ENCODE data around the gene SUV39H1.

DNA sequence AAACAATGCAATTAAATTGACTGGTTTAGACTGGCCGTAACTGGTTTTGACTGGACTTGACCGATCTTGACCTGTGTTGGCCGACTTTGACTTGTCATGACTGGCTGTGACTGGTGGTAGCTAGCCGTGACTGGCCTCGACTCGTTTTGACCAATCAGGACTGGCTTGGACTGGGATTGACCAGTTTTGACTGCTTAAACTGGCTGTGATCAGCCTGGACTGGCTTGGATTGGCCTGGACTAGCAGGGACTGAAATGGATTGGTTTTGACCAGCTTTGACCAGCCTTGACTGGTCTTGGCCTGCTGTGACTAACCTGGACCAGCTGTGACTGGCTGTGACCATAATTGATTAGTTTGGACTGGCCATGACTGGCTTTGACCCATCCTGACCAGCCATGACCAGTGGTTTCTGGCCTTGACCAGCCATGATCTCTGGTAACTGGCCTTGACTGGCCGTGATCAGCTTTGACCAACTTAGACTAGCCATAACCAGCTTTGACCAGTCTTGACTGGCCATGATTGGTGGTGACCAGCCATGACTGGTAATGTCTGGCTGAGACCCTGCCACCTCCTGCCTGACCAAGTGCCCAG lies 13.1 kb downstream of the SUV39H1 start:
- no peak for TF ChIP-seq USF1 (IDR thresholded peaks at IDR 0.05; ENCODE audit: borderline replicate concordance, low read depth)
- no peak for TF ChIP-seq POLR2AphosphoS5 (IDR thresholded peaks at IDR 0.05; ENCODE audit: low read depth, low read length)
- TF ChIP-seq, protein P1, sequence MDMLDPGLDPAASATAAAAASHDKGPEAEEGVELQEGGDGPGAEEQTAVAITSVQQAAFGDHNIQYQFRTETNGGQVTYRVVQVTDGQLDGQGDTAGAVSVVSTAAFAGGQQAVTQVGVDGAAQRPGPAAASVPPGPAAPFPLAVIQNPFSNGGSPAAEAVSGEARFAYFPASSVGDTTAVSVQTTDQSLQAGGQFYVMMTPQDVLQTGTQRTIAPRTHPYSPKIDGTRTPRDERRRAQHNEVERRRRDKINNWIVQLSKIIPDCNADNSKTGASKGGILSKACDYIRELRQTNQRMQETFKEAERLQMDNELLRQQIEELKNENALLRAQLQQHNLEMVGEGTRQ (IDR thresholded peaks at IDR 0.05; ENCODE audit: borderline replicate concordance, low read depth, low read length): no peak
- TF ChIP-seq MEF2A (IDR thresholded peaks at IDR 0.05; ENCODE audit: borderline replicate concordance, low read depth): no peak
- no peak for TF ChIP-seq EZH2phosphoT487 (IDR thresholded peaks at IDR 0.05; ENCODE audit: borderline replicate concordance, low read depth)
- no peak for TF ChIP-seq NRF1 (IDR thresholded peaks at IDR 0.05; ENCODE audit: low read depth, low read length)
- no peak for TF ChIP-seq CTCF (IDR thresholded peaks at IDR 0.05)
- no peak for TF ChIP-seq FOSL2 (IDR thresholded peaks at IDR 0.05; ENCODE audit: borderline replicate concordance, low read depth)
- no peak for TF ChIP-seq CHD2 (IDR thresholded peaks at IDR 0.05; ENCODE audit: low read length, partially characterized antibody)
- TF ChIP-seq, protein P2, sequence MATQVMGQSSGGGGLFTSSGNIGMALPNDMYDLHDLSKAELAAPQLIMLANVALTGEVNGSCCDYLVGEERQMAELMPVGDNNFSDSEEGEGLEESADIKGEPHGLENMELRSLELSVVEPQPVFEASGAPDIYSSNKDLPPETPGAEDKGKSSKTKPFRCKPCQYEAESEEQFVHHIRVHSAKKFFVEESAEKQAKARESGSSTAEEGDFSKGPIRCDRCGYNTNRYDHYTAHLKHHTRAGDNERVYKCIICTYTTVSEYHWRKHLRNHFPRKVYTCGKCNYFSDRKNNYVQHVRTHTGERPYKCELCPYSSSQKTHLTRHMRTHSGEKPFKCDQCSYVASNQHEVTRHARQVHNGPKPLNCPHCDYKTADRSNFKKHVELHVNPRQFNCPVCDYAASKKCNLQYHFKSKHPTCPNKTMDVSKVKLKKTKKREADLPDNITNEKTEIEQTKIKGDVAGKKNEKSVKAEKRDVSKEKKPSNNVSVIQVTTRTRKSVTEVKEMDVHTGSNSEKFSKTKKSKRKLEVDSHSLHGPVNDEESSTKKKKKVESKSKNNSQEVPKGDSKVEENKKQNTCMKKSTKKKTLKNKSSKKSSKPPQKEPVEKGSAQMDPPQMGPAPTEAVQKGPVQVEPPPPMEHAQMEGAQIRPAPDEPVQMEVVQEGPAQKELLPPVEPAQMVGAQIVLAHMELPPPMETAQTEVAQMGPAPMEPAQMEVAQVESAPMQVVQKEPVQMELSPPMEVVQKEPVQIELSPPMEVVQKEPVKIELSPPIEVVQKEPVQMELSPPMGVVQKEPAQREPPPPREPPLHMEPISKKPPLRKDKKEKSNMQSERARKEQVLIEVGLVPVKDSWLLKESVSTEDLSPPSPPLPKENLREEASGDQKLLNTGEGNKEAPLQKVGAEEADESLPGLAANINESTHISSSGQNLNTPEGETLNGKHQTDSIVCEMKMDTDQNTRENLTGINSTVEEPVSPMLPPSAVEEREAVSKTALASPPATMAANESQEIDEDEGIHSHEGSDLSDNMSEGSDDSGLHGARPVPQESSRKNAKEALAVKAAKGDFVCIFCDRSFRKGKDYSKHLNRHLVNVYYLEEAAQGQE (IDR thresholded peaks at IDR 0.05; ENCODE audit: low read depth, low read length): no peak
- no peak for TF ChIP-seq SMC3 (IDR thresholded peaks at IDR 0.05; ENCODE audit: low read depth, low read length)

Data from SK-N-SH (cell line).